Parathyroid adenoma (tissue), 2 donors: ENCODE measurements around the gene NUDT4.
"Not testable (repeated sequence)": the region's sequence is repeated elsewhere in the genome, so short reads cannot be mapped to it uniquely, and the experiment has no call there.

Experiments
- H2AFZ ChIP-seq: fragments of 300-600 bp; sonication (generic); one replicate; pipeline ENCODE4 v1.7.0; 2017; ENCODE audit warnings: antibody characterized with exemption, mild to moderate bottlenecking
- H3K27ac ChIP-seq: fragments of 300-600 bp; sonication (generic); one replicate; pipeline ENCODE4 v1.7.0; 2017
- H3K27me3 ChIP-seq: fragments of 300-600 bp; sonication (generic); one replicate; pipeline ENCODE4 v1.7.0; 2017; ENCODE audit warnings: low read length; ENCODE audit not compliant: control insufficient read depth, insufficient read depth
- H3K36me3 ChIP-seq: fragments of 300-600 bp; sonication (generic); one replicate; pipeline ENCODE4 v1.7.0; 2017; ENCODE audit warnings: low read length; ENCODE audit not compliant: control insufficient read depth, insufficient read depth
- H3K4me1 ChIP-seq: fragments of 300-600 bp; sonication (generic); one replicate; pipeline ENCODE4 v1.7.0; 2017; ENCODE audit warnings: control low read depth
- H3K4me2 ChIP-seq: fragments of 300-600 bp; sonication (generic); one replicate; pipeline ENCODE4 v1.7.0; 2017; ENCODE audit warnings: low read length
- H3K4me3 ChIP-seq: fragments of 300-600 bp; sonication (generic); one replicate; pipeline ENCODE4 v1.7.0; 2017; ENCODE audit warnings: low read depth, low read length
- H3K79me2 ChIP-seq: fragments of 300-600 bp; sonication (generic); one replicate; pipeline ENCODE4 v1.7.0; 2017; ENCODE audit warnings: control low read depth
- H3K9ac ChIP-seq: fragments of 300-600 bp; sonication (generic); one replicate; pipeline ENCODE4 v1.7.0; 2017; ENCODE audit warnings: mild to moderate bottlenecking
- H3K9me3 ChIP-seq: fragments of 300-600 bp; sonication (generic); one replicate; pipeline ENCODE4 v1.7.0; 2017; ENCODE audit warnings: low read length; ENCODE audit not compliant: control insufficient read depth
- CTCF ChIP-seq: fragments of 300-600 bp; sonication (generic); IDR thresholded peaks from one replicate; pipeline ENCODE4 v1.7.0; 2017; ENCODE audit warnings: antibody characterized with exemption, mild to moderate bottlenecking
- donor health status: primary hyperparathyroidism.

Gene NUDT4

GRCh38 chr12:93429448-93429847, 51.7 kb downstream of the NUDT4 start:
- Histone ChIP-seq H3K27ac (no peak overlapping the region), H3K4me1 (peaks cover 30% of the 10 kb centered on the region), H3K4me2 (no peak overlapping the region), H2AFZ (no peak overlapping the region), H3K9ac (no peak overlapping the region), H3K4me3 (no peak overlapping the region), H3K79me2 (peaks cover 50% of the 10 kb centered on the region), H3K9me3 (no peaks in the 10 kb centered on the region), H3K36me3 (no peaks in the 10 kb centered on the region), H3K27me3 (no peaks in the 10 kb centered on the region)
- no peak for TF ChIP-seq CTCF

- H3K27ac ChIP-seq = no peak overlapping the region
- no peak overlapping the region for H3K9ac ChIP-seq
- peaks cover 49% of the 10 kb centered on the region for H3K79me2 ChIP-seq
- no peak overlapping the region for H3K4me3 ChIP-seq
- H3K9me3 ChIP-seq = no peaks in the 10 kb centered on the region
- no peak overlapping the region for H2AFZ ChIP-seq
- H3K4me2 ChIP-seq = no peak overlapping the region
- TF ChIP-seq CTCF = no peak
- H3K4me1 ChIP-seq = peaks cover 29% of the 10 kb centered on the region
- H3K27me3 ChIP-seq = no peaks in the 10 kb centered on the region
- H3K36me3 ChIP-seq = no peaks in the 10 kb centered on the region
These were observed 52.1 kb downstream of the NUDT4 start for GRCh38 chr12:93429852-93430251.

GRCh38 chr12:93430280-93430679, 52.6 kb downstream of the NUDT4 start:
- Histone ChIP-seq H3K4me1 (peaks cover 25% of the 10 kb centered on the region), H3K36me3 (no peaks in the 10 kb centered on the region), H3K9ac (no peak overlapping the region), H3K79me2 (peaks cover 49% of the 10 kb centered on the region), H3K4me2 (no peak overlapping the region), H2AFZ (no peak overlapping the region), H3K4me3 (no peak overlapping the region), H3K27me3 (no peaks in the 10 kb centered on the region), H3K27ac (no peak overlapping the region), H3K9me3 (no peaks in the 10 kb centered on the region)
- TF ChIP-seq CTCF = no peak

- H2AFZ ChIP-seq, H3K27me3 ChIP-seq, H3K4me2 ChIP-seq, H3K4me1 ChIP-seq, H3K9ac ChIP-seq, H3K27ac ChIP-seq, H3K4me3 ChIP-seq, H3K36me3 ChIP-seq, H3K9me3 ChIP-seq: not testable (repeated sequence)
- H3K79me2 ChIP-seq = peaks cover 50% of the 10 kb centered on the region
These were observed 54.3 kb downstream of the NUDT4 start for GRCh38 chr12:93432031-93432430.

- Histone ChIP-seq H3K79me2 (peaks cover 67% of the 10 kb centered on the region), H3K9me3 (no peaks in the 10 kb centered on the region), H2AFZ (no peak overlapping the region), H3K27ac (no peak overlapping the region), H3K4me1 (no peaks in the 10 kb centered on the region), H3K9ac (no peak overlapping the region), H3K27me3 (no peaks in the 10 kb centered on the region), H3K4me2 (no peak overlapping the region), H3K4me3 (no peak overlapping the region), H3K36me3 (no peaks in the 10 kb centered on the region)
- no peak for TF ChIP-seq CTCF
These were observed 56.6 kb downstream of the NUDT4 start for GRCh38 chr12:93434256-93434865.
